SK-N-SH treated with all-trans-retinoic acid at 6 μM for 48 hours (cell line): ENCODE results near the gene SMNDC1.

Experiments used
- ARNTL ChIP-seq: fragments of 450-650 bp; formaldehyde crosslinking; IDR thresholded peaks from 2 replicates; pipeline ENCODE4 v1.5.0; 2020; ENCODE audit warnings: low read depth, mild to moderate bottlenecking, moderate library complexity, borderline replicate concordance
- CSDC2 ChIP-seq: fragments of 250-450 bp; sonication (Bioruptor Pico); IDR thresholded peaks from 2 replicates; pipeline ENCODE4 v1.5.0; 2020; ENCODE audit warnings: mild to moderate bottlenecking, moderate library complexity
- PPARA ChIP-seq: fragments of 250-450 bp; sonication (Bioruptor Pico); IDR thresholded peaks from 2 replicates; pipeline ENCODE4 v1.5.0; 2020; ENCODE audit warnings: mild to moderate bottlenecking, borderline replicate concordance
- RARB ChIP-seq: fragments of 250-450 bp; sonication (Bioruptor Pico); IDR thresholded peaks from 2 replicates; pipeline ENCODE4 v1.8.0; 2021; ENCODE audit warnings: mild to moderate bottlenecking, moderate library complexity
- SNAI2 ChIP-seq: fragments of 250-450 bp; sonication (Bioruptor Pico); IDR thresholded peaks from 2 replicates; pipeline ENCODE4 v1.5.0; 2020; ENCODE audit warnings: mild to moderate bottlenecking, moderate library complexity
- TCF4 ChIP-seq: fragments of 250-450 bp; sonication (Bioruptor Pico); IDR thresholded peaks from 2 replicates; pipeline ENCODE4 v1.8.0; 2021; ENCODE audit warnings: mild to moderate bottlenecking, moderate library complexity, borderline replicate concordance
- ZFP3 ChIP-seq: fragments of 250-450 bp; sonication (Bioruptor Pico); IDR thresholded peaks from 2 replicates; pipeline ENCODE4 v1.5.0; 2020; ENCODE audit warnings: mild to moderate bottlenecking, moderate library complexity
- ZFP30 ChIP-seq: fragments of 450-650 bp; formaldehyde crosslinking; IDR thresholded peaks from 2 replicates; pipeline ENCODE4 v1.5.0; 2022; ENCODE audit warnings: mild to moderate bottlenecking, moderate library complexity
- ZNF565 ChIP-seq: fragments of 450-650 bp; formaldehyde crosslinking; conservative IDR thresholded peaks from 2 replicates; pipeline ENCODE4 v1.5.0; 2020; ENCODE audit warnings: low read depth, mild to moderate bottlenecking, moderate library complexity
- ZNF8 ChIP-seq: fragments of 450-650 bp; formaldehyde crosslinking; IDR thresholded peaks from 2 replicates; pipeline ENCODE4 v1.5.0; 2020; ENCODE audit warnings: mild to moderate bottlenecking, moderate library complexity
- TF ChIP-seq, protein P1 (sequence below): fragments of 250-450 bp; sonication (Bioruptor Pico); IDR thresholded peaks from 2 replicates; pipeline ENCODE4 v1.8.0; 2021; ENCODE audit warnings: low read depth, mild to moderate bottlenecking, moderate library complexity, borderline replicate concordance
- TF ChIP-seq, protein P2 (sequence below): fragments of 250-450 bp; sonication (Bioruptor Pico); IDR thresholded peaks from 2 replicates; pipeline ENCODE4 v1.8.0; 2020; ENCODE audit warnings: mild to moderate bottlenecking, moderate library complexity, borderline replicate concordance
- TF ChIP-seq, protein P3 (sequence below): fragments of 250-450 bp; sonication (Bioruptor Pico); IDR thresholded peaks from 2 replicates; pipeline ENCODE4 v1.5.1; 2021; ENCODE audit warnings: mild to moderate bottlenecking, moderate library complexity
- TF ChIP-seq, protein P4 (sequence below): fragments of 250-450 bp; sonication (Bioruptor Pico); IDR thresholded peaks from 2 replicates; pipeline ENCODE4 v1.5.0; 2020; ENCODE audit warnings: mild to moderate bottlenecking, moderate library complexity

DNA sequence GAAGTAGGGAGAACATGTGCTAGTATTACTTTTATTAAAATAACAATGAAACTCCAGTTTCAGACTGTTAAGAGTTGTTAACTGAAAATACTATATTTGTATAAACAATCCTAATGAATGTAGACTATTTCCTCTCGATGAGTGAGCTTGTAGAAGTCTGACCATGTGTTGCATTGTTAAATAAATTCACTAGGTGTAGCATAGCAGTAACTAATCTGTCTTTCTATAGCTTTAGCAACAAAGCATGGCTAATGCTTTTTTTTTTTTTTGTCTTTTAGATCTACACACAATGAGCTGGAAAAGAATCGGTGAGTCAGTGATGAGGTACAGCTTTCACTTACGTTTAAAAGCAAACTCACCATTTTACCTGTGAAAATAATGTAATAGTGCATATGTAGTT is 60.2 kb downstream of the SMNDC1 start:
- TF ChIP-seq, protein P1, sequence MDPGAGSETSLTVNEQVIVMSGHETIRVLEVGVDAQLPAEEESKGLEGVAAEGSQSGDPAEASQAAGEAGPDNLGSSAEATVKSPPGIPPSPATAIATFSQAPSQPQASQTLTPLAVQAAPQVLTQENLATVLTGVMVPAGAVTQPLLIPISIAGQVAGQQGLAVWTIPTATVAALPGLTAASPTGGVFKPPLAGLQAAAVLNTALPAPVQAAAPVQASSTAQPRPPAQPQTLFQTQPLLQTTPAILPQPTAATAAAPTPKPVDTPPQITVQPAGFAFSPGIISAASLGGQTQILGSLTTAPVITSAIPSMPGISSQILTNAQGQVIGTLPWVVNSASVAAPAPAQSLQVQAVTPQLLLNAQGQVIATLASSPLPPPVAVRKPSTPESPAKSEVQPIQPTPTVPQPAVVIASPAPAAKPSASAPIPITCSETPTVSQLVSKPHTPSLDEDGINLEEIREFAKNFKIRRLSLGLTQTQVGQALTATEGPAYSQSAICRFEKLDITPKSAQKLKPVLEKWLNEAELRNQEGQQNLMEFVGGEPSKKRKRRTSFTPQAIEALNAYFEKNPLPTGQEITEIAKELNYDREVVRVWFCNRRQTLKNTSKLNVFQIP (CRISPR knock-in tag) = no peak
- no peak for TF ChIP-seq ZFP30 (CRISPR knock-in tag)
- no peak for TF ChIP-seq ZFP3
- TF ChIP-seq, protein P2, sequence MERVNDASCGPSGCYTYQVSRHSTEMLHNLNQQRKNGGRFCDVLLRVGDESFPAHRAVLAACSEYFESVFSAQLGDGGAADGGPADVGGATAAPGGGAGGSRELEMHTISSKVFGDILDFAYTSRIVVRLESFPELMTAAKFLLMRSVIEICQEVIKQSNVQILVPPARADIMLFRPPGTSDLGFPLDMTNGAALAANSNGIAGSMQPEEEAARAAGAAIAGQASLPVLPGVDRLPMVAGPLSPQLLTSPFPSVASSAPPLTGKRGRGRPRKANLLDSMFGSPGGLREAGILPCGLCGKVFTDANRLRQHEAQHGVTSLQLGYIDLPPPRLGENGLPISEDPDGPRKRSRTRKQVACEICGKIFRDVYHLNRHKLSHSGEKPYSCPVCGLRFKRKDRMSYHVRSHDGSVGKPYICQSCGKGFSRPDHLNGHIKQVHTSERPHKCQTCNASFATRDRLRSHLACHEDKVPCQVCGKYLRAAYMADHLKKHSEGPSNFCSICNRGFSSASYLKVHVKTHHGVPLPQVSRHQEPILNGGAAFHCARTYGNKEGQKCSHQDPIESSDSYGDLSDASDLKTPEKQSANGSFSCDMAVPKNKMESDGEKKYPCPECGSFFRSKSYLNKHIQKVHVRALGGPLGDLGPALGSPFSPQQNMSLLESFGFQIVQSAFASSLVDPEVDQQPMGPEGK (CRISPR knock-in tag) = no peak
- TF ChIP-seq, protein P3, sequence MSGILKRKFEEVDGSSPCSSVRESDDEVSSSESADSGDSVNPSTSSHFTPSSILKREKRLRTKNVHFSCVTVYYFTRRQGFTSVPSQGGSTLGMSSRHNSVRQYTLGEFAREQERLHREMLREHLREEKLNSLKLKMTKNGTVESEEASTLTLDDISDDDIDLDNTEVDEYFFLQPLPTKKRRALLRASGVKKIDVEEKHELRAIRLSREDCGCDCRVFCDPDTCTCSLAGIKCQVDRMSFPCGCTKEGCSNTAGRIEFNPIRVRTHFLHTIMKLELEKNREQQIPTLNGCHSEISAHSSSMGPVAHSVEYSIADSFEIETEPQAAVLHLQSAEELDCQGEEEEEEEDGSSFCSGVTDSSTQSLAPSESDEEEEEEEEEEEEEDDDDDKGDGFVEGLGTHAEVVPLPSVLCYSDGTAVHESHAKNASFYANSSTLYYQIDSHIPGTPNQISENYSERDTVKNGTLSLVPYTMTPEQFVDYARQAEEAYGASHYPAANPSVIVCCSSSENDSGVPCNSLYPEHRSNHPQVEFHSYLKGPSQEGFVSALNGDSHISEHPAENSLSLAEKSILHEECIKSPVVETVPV = no peak
- no peak for TF ChIP-seq ZNF8 (CRISPR knock-in tag)
- TF ChIP-seq ARNTL = no peak
- TF ChIP-seq CSDC2 (CRISPR knock-in tag) = no peak
- no peak for TF ChIP-seq ZNF565 (CRISPR knock-in tag)
- no peak for TF ChIP-seq TCF4
- no peak for TF ChIP-seq PPARA
- no peak for TF ChIP-seq SNAI2 (CRISPR knock-in tag)
- TF ChIP-seq, protein P4, sequence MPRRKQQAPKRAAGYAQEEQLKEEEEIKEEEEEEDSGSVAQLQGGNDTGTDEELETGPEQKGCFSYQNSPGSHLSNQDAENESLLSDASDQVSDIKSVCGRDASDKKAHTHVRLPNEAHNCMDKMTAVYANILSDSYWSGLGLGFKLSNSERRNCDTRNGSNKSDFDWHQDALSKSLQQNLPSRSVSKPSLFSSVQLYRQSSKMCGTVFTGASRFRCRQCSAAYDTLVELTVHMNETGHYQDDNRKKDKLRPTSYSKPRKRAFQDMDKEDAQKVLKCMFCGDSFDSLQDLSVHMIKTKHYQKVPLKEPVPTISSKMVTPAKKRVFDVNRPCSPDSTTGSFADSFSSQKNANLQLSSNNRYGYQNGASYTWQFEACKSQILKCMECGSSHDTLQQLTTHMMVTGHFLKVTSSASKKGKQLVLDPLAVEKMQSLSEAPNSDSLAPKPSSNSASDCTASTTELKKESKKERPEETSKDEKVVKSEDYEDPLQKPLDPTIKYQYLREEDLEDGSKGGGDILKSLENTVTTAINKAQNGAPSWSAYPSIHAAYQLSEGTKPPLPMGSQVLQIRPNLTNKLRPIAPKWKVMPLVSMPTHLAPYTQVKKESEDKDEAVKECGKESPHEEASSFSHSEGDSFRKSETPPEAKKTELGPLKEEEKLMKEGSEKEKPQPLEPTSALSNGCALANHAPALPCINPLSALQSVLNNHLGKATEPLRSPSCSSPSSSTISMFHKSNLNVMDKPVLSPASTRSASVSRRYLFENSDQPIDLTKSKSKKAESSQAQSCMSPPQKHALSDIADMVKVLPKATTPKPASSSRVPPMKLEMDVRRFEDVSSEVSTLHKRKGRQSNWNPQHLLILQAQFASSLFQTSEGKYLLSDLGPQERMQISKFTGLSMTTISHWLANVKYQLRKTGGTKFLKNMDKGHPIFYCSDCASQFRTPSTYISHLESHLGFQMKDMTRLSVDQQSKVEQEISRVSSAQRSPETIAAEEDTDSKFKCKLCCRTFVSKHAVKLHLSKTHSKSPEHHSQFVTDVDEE (CRISPR knock-in tag) = no peak
- TF ChIP-seq RARB (CRISPR knock-in tag) = no peak
